Activated CD8-positive, alpha-beta T cell treated with anti-CD3 and anti-CD28 coated beads for 36 hours (primary cell): Measurements from ENCODE around the gene BCKDHB. TPM values are rescaled to one million over a fixed set of nuclear protein-coding genes. Genes with fewer than 3 reads are reported as not detected.
A peak's percentile ranks its signal among the peaks of the same experiment; 100 is the strongest.

ENCODE experiments used
- ATAC-seq: fragments of 200-7000 bp; cut with Tn5 transposase; one replicate; pipeline ENCODE4 v1.10.0; 2021; ENCODE audit warnings: mild to moderate bottlenecking, moderate library complexity
- CTCF ChIA-PET: fragments of 350-600 bp; sonication (Branson Sonifier 250); formaldehyde crosslinking; loops from one replicate; lab custom pipeline; 2021; ENCODE audit warnings: antibody characterized with exemption; lab: Charles Lee
- POLR2A ChIA-PET: fragments of 350-600 bp; sonication (Branson Sonifier 250); formaldehyde crosslinking; loops from one replicate; lab custom pipeline; 2021; ENCODE audit warnings: antibody characterized with exemption; lab: Charles Lee
- DNase-seq: peaks from one replicate; pipeline ENCODE4 v3.0.0-alpha.2; 2020
- H3K27ac Mint-ChIP-seq: one replicate; pipeline ENCODE4 v1.8.0; 2021; ENCODE audit warnings: mild to moderate bottlenecking, mixed read lengths
- H3K27me3 Mint-ChIP-seq: one replicate; pipeline ENCODE4 v1.8.0; 2021; ENCODE audit warnings: mixed read lengths
- H3K36me3 Mint-ChIP-seq: one replicate; pipeline ENCODE4 v1.8.0; 2021; ENCODE audit warnings: low read depth, mixed read lengths
- H3K4me1 Mint-ChIP-seq: one replicate; pipeline ENCODE4 v1.8.0; 2021; ENCODE audit warnings: low read depth, mixed read lengths
- H3K4me3 Mint-ChIP-seq: one replicate; pipeline ENCODE4 v1.8.0; 2021; ENCODE audit warnings: mild to moderate bottlenecking, moderate library complexity, mixed read lengths
- H3K9me3 Mint-ChIP-seq: one replicate; pipeline ENCODE4 v1.8.0; 2021; ENCODE audit warnings: mixed read lengths
- CTCF ChIP-seq: fragments of 200-600 bp; IDR thresholded peaks from one replicate; pipeline ENCODE4 v1.8.0; 2022; ENCODE audit warnings: antibody characterized with exemption, mild to moderate bottlenecking
- intact Hi-C: fragments of 100-400 bp; cut with micrococcal nuclease; formaldehyde crosslinking; loops from one replicate; pipeline ENCODE4 v1.10.0; 2022
- total RNA-seq, 2 experiments: library from RNA; stranded (reverse); gene quantifications; one replicate each; pipeline ENCODE4 v1.2.3, GENCODE V29; 2021

The BCKDHB gene
- total RNA-seq, 2 experiments from 2014 or later = 17.8 to 19.3 TPM

- peak; percentile 53 for ATAC-seq
- ChIA-PET POLR2A (no interaction called here), CTCF (interaction anchor here (6.6 kb wide), 1 partner anchor 142 kb away, joined by 97 read pairs; no protein-coding TSS in a partner anchor)
- Mint-ChIP-seq H3K27me3 (peaks cover 6% of the 10 kb centered on the region), H3K36me3 (no peaks in the 10 kb centered on the region), H3K4me3 (no peak overlapping the region), H3K27ac (no peak overlapping the region), H3K9me3 (no peaks in the 10 kb centered on the region), H3K4me1 (no peaks in the 10 kb centered on the region)
- no peak for DNase-seq
- intact Hi-C loops = no loop called here
- TF ChIP-seq CTCF = no peak
Measured at GRCh38 chr6:80091506-80091905, 15.0 kb upstream of the BCKDHB start.

- ChIA-PET POLR2A (no interaction called here), CTCF (interaction anchor here (0.7 to 6.6 kb wide), 12 partner anchors 10 to 316 kb away, joined by 3 to 97 read pairs (median 4); partner anchors contain the start of gene BCKDHB)
- peak; percentile 22 for DNase-seq
- TF ChIP-seq CTCF = peak; percentile 82
- no peak overlapping the region for H3K27ac Mint-ChIP-seq
- peak; percentile 64 for ATAC-seq
- no peaks in the 10 kb centered on the region for H3K4me1 Mint-ChIP-seq
- H3K27me3 Mint-ChIP-seq = peaks cover 3% of the 10 kb centered on the region
- H3K9me3 Mint-ChIP-seq = no peaks in the 10 kb centered on the region
- intact Hi-C loops = loop anchor here (1.0 kb wide), 1 partner anchor 147 kb away; the partner anchor contains the start of gene ELOVL4
- no peaks in the 10 kb centered on the region for H3K36me3 Mint-ChIP-seq
- no peak overlapping the region for H3K4me3 Mint-ChIP-seq
Measured at GRCh38 chr6:80094017-80094416, 12.5 kb upstream of the BCKDHB start.

GRCh38 chr6:80095600-80095999, 10.9 kb upstream of the BCKDHB start:
- Mint-ChIP-seq H3K4me1 (no peaks in the 10 kb centered on the region), H3K9me3 (no peaks in the 10 kb centered on the region), H3K4me3 (no peak overlapping the region), H3K36me3 (no peaks in the 10 kb centered on the region), H3K27me3 (peaks cover 4% of the 10 kb centered on the region), H3K27ac (no peak overlapping the region)
- ATAC-seq (no peak), DNase-seq (no peak)
- intact Hi-C loops = no loop called here
- POLR2A ChIA-PET = no interaction called here
- CTCF ChIA-PET = interaction anchor here (2.7 to 6.6 kb wide), 2 partner anchors 146 to 149 kb away, joined by 19 to 97 read pairs; no protein-coding TSS in a partner anchor
- no peak for TF ChIP-seq CTCF

- ATAC-seq = no peak
- intact Hi-C loops = no loop called here
- Mint-ChIP-seq H3K4me1 (no peaks in the 10 kb centered on the region), H3K36me3 (no peaks in the 10 kb centered on the region), H3K9me3 (no peaks in the 10 kb centered on the region), H3K4me3 (no peak overlapping the region), H3K27me3 (peaks cover 2% of the 10 kb centered on the region), H3K27ac (no peak overlapping the region)
- ChIA-PET CTCF (interaction anchor here (1.4 to 2.3 kb wide), 5 partner anchors 8 to 154 kb away, joined by 4 to 18 read pairs (median 4); no protein-coding TSS in a partner anchor), POLR2A (interaction anchor here (0.9 kb wide), 1 partner anchor 30 kb away, joined by 3 read pairs; no protein-coding TSS in a partner anchor)
- DNase-seq = no peak
- no peak for TF ChIP-seq CTCF
Measured at GRCh38 chr6:80098392-80098791, 8.1 kb upstream of the BCKDHB start.

- POLR2A ChIA-PET = no interaction called here
- TF ChIP-seq CTCF = no peak
- Mint-ChIP-seq H3K9me3 (no peaks in the 10 kb centered on the region), H3K4me1 (peaks cover 16% of the 10 kb centered on the region), H3K27ac (no peak overlapping the region), H3K4me3 (no peak overlapping the region), H3K36me3 (peaks cover 4% of the 10 kb centered on the region), H3K27me3 (peaks cover 11% of the 10 kb centered on the region)
- ATAC-seq = no peak
- intact Hi-C loops = no loop called here
- no peak for DNase-seq
- CTCF ChIA-PET = interaction anchor here (0.7 to 1.9 kb wide), 4 partner anchors 10 to 234 kb away, joined by 3 to 7 read pairs (median 4); no protein-coding TSS in a partner anchor
Measured at GRCh38 chr6:80104520-80104919, 2.0 kb upstream of the BCKDHB start.
